ENCODE results near the gene NAGLU.
"Not testable (repeated sequence)": the region's sequence is repeated elsewhere in the genome, so short reads cannot be mapped to it uniquely, and the experiment has no call there.

Gene NAGLU

GRCh38 chr17:42541041-42541833, 5.2 kb downstream of the NAGLU start:
- H3K27me3 ChIP-seq (replicated peaks; ENCODE audit: control insufficient read depth, insufficient read depth, low read length, poor library complexity, severe bottlenecking), result no peaks in the 10 kb centered on the region
- no peaks in the 10 kb centered on the region for H3K36me3 ChIP-seq (ENCODE audit: control insufficient read depth, insufficient read depth, low read length)
- peak overlapping the region; percentile 32 for H3K27ac ChIP-seq (ENCODE audit: insufficient read depth, low read length, poor library complexity, severe bottlenecking)
- DNase-seq, result no peak
- no peaks in the 10 kb centered on the region for H3K9me3 ChIP-seq (ENCODE audit: control insufficient read depth, low read length)
- H3K4me3 ChIP-seq (ENCODE audit: insufficient read depth, low read depth, low read length, poor library complexity, severe bottlenecking), result no peak overlapping the region
- H3K4me1 ChIP-seq (ENCODE audit: control insufficient read depth, insufficient read depth, low read length, poor library complexity, severe bottlenecking), result peaks cover 19% of the 10 kb centered on the region

DNA sequence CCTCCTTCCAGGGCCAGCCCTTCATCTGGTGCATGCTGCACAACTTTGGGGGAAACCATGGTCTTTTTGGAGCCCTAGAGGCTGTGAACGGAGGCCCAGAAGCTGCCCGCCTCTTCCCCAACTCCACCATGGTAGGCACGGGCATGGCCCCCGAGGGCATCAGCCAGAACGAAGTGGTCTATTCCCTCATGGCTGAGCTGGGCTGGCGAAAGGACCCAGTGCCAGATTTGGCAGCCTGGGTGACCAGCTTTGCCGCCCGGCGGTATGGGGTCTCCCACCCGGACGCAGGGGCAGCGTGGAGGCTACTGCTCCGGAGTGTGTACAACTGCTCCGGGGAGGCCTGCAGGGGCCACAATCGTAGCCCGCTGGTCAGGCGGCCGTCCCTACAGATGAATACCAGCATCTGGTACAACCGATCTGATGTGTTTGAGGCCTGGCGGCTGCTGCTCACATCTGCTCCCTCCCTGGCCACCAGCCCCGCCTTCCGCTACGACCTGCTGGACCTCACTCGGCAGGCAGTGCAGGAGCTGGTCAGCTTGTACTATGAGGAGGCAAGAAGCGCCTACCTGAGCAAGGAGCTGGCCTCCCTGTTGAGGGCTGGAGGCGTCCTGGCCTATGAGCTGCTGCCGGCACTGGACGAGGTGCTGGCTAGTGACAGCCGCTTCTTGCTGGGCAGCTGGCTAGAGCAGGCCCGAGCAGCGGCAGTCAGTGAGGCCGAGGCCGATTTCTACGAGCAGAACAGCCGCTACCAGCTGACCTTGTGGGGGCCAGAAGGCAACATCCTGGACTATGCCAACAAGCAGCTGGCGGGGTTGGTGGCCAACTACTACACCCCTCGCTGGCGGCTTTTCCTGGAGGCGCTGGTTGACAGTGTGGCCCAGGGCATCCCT, 7.4 kb downstream of the NAGLU start:
- DNase-seq, result no peak
- Histone ChIP-seq H3K4me1 (ENCODE audit: control insufficient read depth, insufficient read depth, low read length, poor library complexity, severe bottlenecking) (peaks cover 19% of the 10 kb centered on the region), H3K9me3 (ENCODE audit: control insufficient read depth, low read length) (no peaks in the 10 kb centered on the region), H3K27ac (ENCODE audit: insufficient read depth, low read length, poor library complexity, severe bottlenecking) (no peak overlapping the region), H3K36me3 (ENCODE audit: control insufficient read depth, insufficient read depth, low read length) (no peaks in the 10 kb centered on the region), H3K4me3 (ENCODE audit: insufficient read depth, low read depth, low read length, poor library complexity, severe bottlenecking) (no peak overlapping the region), H3K27me3 (replicated peaks; ENCODE audit: control insufficient read depth, insufficient read depth, low read length, poor library complexity, severe bottlenecking) (no peaks in the 10 kb centered on the region)

DNA sequence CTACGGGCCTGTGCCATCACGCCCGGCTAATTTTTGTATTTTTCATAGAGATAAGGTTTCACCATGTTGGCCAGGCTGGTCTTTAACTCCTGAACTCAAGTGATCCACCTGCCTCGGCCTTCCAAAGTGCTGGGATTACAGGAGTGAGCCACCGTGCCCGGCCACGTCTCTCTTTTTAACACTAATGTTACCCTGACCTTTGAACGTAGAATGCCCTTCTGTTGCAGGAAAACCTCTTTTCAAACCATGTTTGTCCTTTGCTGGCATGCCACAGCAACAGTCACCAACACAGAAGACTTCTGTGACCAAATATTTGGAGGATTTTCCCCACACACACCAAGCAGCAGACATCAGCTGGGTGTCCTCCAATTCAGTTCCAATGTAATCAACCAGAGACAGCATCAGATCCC, 8.8 kb downstream of the NAGLU start:
- no peaks in the 10 kb centered on the region for H3K27me3 ChIP-seq (replicated peaks; ENCODE audit: control insufficient read depth, insufficient read depth, low read length, poor library complexity, severe bottlenecking)
- no peaks in the 10 kb centered on the region for H3K36me3 ChIP-seq (ENCODE audit: control insufficient read depth, insufficient read depth, low read length)
- no peak overlapping the region for H3K27ac ChIP-seq (ENCODE audit: insufficient read depth, low read length, poor library complexity, severe bottlenecking)
- peaks cover 25% of the 10 kb centered on the region for H3K4me1 ChIP-seq (ENCODE audit: control insufficient read depth, insufficient read depth, low read length, poor library complexity, severe bottlenecking)
- H3K4me3 ChIP-seq (ENCODE audit: insufficient read depth, low read depth, low read length, poor library complexity, severe bottlenecking), result no peak overlapping the region
- no peak for DNase-seq
- H3K9me3 ChIP-seq (ENCODE audit: control insufficient read depth, low read length), result no peaks in the 10 kb centered on the region

DNA sequence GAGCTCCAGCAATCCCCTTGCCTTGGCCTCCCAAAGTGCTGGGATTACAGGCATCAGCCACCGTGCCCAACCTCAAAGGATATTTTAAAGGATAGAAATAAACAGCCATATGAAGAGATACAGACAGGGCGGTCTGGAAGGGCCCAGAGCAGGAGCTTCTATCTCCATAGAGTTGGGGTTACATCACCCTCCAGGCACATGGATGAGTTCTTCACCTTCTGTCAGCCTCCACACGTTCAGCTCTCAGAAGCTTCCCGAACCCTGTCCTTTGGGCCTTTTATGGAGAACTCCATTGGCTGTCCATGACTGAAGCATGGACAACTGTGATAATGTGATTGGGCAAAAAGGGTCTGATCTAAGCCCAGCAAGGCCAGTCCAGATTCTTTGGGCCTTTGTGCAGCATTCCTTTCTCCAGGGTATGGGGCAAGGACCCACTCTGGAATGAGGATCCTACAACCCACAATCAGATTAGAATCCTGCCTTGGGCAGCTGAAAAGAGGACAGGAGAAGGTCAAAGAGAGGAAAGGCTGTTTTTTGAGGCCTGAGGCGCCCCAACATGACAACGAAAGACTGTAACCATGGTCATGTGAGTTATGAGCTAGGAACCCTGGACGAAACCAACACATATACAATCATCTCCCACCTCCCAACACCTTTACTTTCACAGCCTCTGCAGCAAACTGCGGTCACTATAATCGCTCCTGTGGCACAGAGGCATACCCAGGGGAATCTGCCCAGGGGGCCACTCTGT, 9.9 kb downstream of the NAGLU start:
- not testable (repeated sequence) for H3K36me3 ChIP-seq (ENCODE audit: control insufficient read depth, insufficient read depth, low read length); H3K9me3 ChIP-seq (ENCODE audit: control insufficient read depth, low read length); H3K4me3 ChIP-seq (ENCODE audit: insufficient read depth, low read depth, low read length, poor library complexity, severe bottlenecking); H3K27ac ChIP-seq (ENCODE audit: insufficient read depth, low read length, poor library complexity, severe bottlenecking); H3K27me3 ChIP-seq (replicated peaks; ENCODE audit: control insufficient read depth, insufficient read depth, low read length, poor library complexity, severe bottlenecking); DNase-seq
- peaks cover 21% of the 10 kb centered on the region for H3K4me1 ChIP-seq (ENCODE audit: control insufficient read depth, insufficient read depth, low read length, poor library complexity, severe bottlenecking)

- no peaks in the 10 kb centered on the region for H3K36me3 ChIP-seq (ENCODE audit: control insufficient read depth, insufficient read depth, low read length)
- H3K4me3 ChIP-seq (ENCODE audit: insufficient read depth, low read depth, low read length, poor library complexity, severe bottlenecking), result no peak overlapping the region
- no peaks in the 10 kb centered on the region for H3K27me3 ChIP-seq (replicated peaks; ENCODE audit: control insufficient read depth, insufficient read depth, low read length, poor library complexity, severe bottlenecking)
- no peak for DNase-seq
- no peak overlapping the region for H3K27ac ChIP-seq (ENCODE audit: insufficient read depth, low read length, poor library complexity, severe bottlenecking)
- H3K9me3 ChIP-seq (ENCODE audit: control insufficient read depth, low read length), result no peaks in the 10 kb centered on the region
- peaks cover 11% of the 10 kb centered on the region for H3K4me1 ChIP-seq (ENCODE audit: control insufficient read depth, insufficient read depth, low read length, poor library complexity, severe bottlenecking)
Observed at GRCh38 chr17:42547001-42547461, 11.0 kb downstream of the NAGLU start.

GRCh38 chr17:42547698-42548069, 11.6 kb downstream of the NAGLU start:
- Histone ChIP-seq H3K27ac (ENCODE audit: insufficient read depth, low read length, poor library complexity, severe bottlenecking) (no peak overlapping the region), H3K27me3 (replicated peaks; ENCODE audit: control insufficient read depth, insufficient read depth, low read length, poor library complexity, severe bottlenecking) (no peaks in the 10 kb centered on the region), H3K36me3 (ENCODE audit: control insufficient read depth, insufficient read depth, low read length) (no peaks in the 10 kb centered on the region), H3K9me3 (ENCODE audit: control insufficient read depth, low read length) (no peaks in the 10 kb centered on the region), H3K4me3 (ENCODE audit: insufficient read depth, low read depth, low read length, poor library complexity, severe bottlenecking) (no peak overlapping the region), H3K4me1 (ENCODE audit: control insufficient read depth, insufficient read depth, low read length, poor library complexity, severe bottlenecking) (peaks cover 11% of the 10 kb centered on the region)
- no peak for DNase-seq

DNA sequence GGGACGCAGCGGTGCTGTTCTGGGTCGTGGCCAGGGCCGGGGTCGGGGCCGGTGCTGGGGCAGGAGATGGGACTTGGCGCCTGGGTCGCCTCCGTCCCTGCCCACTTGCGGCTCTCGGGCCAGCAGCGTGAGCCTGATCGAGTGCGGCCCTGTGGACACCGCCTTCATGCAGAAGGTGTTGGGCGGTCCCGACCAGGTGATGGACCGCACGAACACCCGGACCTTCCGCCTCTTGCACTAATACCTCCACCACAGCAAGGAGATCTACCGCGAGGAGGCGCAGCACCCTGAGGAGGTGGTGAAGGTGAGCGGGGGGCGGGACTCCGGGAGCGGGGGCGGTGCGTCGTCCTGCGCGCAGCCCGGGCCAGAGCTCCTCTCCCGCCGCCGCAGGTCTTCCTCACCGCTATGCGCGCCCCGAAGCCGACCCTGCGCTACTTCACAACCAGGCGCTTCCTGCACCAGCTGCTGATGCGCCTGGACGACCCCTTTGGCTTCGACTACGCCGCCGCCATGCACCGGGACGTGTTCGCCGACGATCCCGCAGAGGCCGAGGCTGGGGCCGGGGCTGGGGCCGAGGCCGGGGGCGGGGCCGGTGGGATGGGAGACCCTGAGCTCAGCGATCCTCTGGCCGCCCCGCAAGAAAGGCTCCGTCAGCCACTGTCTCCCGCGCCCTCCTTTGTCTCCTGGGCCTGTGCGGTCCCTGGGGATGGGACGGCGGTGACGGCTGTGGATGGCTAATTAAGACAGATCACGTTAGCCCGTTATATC, 12.2 kb downstream of the NAGLU start:
- Histone ChIP-seq H3K27ac (ENCODE audit: insufficient read depth, low read length, poor library complexity, severe bottlenecking) (no peak overlapping the region), H3K9me3 (ENCODE audit: control insufficient read depth, low read length) (no peaks in the 10 kb centered on the region), H3K4me1 (ENCODE audit: control insufficient read depth, insufficient read depth, low read length, poor library complexity, severe bottlenecking) (peaks cover 11% of the 10 kb centered on the region), H3K27me3 (replicated peaks; ENCODE audit: control insufficient read depth, insufficient read depth, low read length, poor library complexity, severe bottlenecking) (no peaks in the 10 kb centered on the region), H3K36me3 (ENCODE audit: control insufficient read depth, insufficient read depth, low read length) (no peaks in the 10 kb centered on the region), H3K4me3 (ENCODE audit: insufficient read depth, low read depth, low read length, poor library complexity, severe bottlenecking) (peak overlapping the region; percentile 52)
- peak; percentile 27 to 67 (median 59) for DNase-seq

DNA sequence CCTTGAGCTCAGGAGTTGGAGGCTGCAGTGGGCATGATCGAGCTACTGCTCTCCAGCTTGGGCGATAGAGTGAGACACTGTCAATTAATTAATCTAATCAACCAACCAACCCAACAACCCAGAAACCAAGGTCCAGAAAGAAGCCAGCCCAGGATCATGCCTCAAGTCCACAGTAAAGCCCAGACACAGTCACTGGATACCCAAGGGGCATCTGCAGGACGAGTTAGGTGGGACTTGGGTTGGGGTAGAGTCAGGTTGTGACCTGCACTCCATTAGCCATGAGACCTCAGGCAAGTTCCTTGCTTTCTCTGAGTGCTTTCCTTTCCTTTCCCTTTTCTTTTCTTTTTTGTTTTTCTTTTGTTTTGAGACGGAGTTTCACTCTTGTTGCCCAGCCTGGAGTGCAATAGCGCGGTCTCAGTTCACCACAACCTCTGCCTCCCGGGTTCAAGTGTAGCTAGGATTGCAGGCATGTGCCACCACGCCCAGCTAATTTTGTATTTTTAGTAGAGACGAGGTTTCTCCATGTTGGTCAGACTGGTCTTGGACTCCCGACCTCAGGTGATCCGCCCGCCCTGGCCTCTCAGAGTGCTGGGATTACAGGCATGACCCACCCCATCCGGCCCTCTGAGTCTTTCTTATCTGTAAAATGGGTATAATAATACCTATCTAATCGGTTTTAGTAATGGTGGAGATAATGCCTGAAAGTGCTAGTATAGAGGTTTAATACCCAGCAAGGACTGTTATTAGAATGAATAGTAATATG, 13.1 kb downstream of the NAGLU start:
- Histone ChIP-seq H3K27ac (ENCODE audit: insufficient read depth, low read length, poor library complexity, severe bottlenecking) (no peak overlapping the region), H3K27me3 (replicated peaks; ENCODE audit: control insufficient read depth, insufficient read depth, low read length, poor library complexity, severe bottlenecking) (no peaks in the 10 kb centered on the region), H3K4me3 (ENCODE audit: insufficient read depth, low read depth, low read length, poor library complexity, severe bottlenecking) (peak overlapping the region; percentile 52), H3K4me1 (ENCODE audit: control insufficient read depth, insufficient read depth, low read length, poor library complexity, severe bottlenecking) (peaks cover 15% of the 10 kb centered on the region), H3K36me3 (ENCODE audit: control insufficient read depth, insufficient read depth, low read length) (no peaks in the 10 kb centered on the region), H3K9me3 (ENCODE audit: control insufficient read depth, low read length) (no peaks in the 10 kb centered on the region)
- no peak for DNase-seq

DNA sequence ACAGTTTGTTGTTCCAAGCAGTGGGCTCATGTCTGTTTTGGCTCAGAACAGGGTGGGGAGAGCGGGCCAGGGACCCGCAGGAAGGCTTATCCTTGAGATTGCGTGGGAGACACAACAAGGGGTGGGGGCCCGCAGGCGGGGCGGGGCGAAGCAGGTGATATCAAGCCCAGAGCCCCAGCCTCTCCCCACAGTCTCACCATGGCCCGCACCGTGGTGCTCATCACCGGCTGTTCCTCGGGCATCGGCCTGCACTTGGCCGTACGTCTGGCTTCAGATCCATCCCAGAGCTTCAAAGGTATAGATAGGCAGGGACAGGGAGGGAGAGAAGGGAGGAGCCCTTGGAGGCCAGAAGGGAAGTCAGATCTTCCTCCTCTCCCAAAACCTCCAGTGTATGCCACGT, 16.7 kb downstream of the NAGLU start, which contains the start of gene HSD17B1:
HSD17B1 (plus strand) TSS at position 188 of the 400 bp plus-strand sequence; CDS start at position 199, 11 bp downstream.
- H3K9me3 ChIP-seq (ENCODE audit: control insufficient read depth, low read length); H3K27ac ChIP-seq (ENCODE audit: insufficient read depth, low read length, poor library complexity, severe bottlenecking); H3K4me3 ChIP-seq (ENCODE audit: insufficient read depth, low read depth, low read length, poor library complexity, severe bottlenecking): not testable (repeated sequence)

More for the DNA sequence above, 16.7 kb downstream of the NAGLU start, which contains the start of gene HSD17B1:
- not testable (repeated sequence) for H3K27me3 ChIP-seq (replicated peaks; ENCODE audit: control insufficient read depth, insufficient read depth, low read length, poor library complexity, severe bottlenecking); H3K36me3 ChIP-seq (ENCODE audit: control insufficient read depth, insufficient read depth, low read length); DNase-seq
- peaks cover 26% of the 10 kb centered on the region for H3K4me1 ChIP-seq (ENCODE audit: control insufficient read depth, insufficient read depth, low read length, poor library complexity, severe bottlenecking)

Measured in effector memory CD4-positive, alpha-beta T cell (primary cell).